HG03354 (cell line): Measurements from ENCODE around the gene NLRP6.
"Not testable (repeated sequence)": the region's sequence is repeated elsewhere in the genome, so short reads cannot be mapped to it uniquely, and the experiment has no call there.

Experiments used
- ATAC-seq: cut with Tn5 transposase; IDR thresholded peaks from one replicate; pipeline ENCODE4 v1.9.1; 2021; ENCODE audit warnings: mild to moderate bottlenecking; ENCODE audit not compliant: unreplicated experiment, poor library complexity, severe bottlenecking

NLRP6 gene

GRCh38 chr11:304915-305843, 27.0 kb downstream of the NLRP6 start:
- no peak for ATAC-seq

- ATAC-seq = no peak
Observed at GRCh38 chr11:305844-306211, 27.6 kb downstream of the NLRP6 start.

- no peak for ATAC-seq
Observed at GRCh38 chr11:306645-307371, 28.6 kb downstream of the NLRP6 start.

- not testable (repeated sequence) for ATAC-seq
Observed at GRCh38 chr11:307766-308708, 29.8 kb downstream of the NLRP6 start, which contains the start of gene IFITM2. Gene IFITM2 (plus strand): TSS chr11:307816. CDS start chr11:308193, 377 bp downstream.

- ATAC-seq = not testable (repeated sequence)
Observed at GRCh38 chr11:308740-309665, 30.8 kb downstream of the NLRP6 start.

- not testable (repeated sequence) for ATAC-seq
Observed at GRCh38 chr11:309979-310572, 31.9 kb downstream of the NLRP6 start.

- peak; percentile 46 for ATAC-seq
Observed at GRCh38 chr11:311013-311748, 33.0 kb downstream of the NLRP6 start.

- ATAC-seq = no peak
Observed at GRCh38 chr11:312092-312816, 34.0 kb downstream of the NLRP6 start.

GRCh38 chr11:313304-313786, 35.1 kb downstream of the NLRP6 start:
- ATAC-seq = no peak

GRCh38 chr11:313787-314553, 35.8 kb downstream of the NLRP6 start, which contains the start of gene IFITM1:
Gene IFITM1 (plus strand): TSS chr11:314040. CDS start chr11:314171, 131 bp downstream.
- ATAC-seq = peak; percentile 40

GRCh38 chr11:314554-314875, 36.3 kb downstream of the NLRP6 start:
- not testable (repeated sequence) for ATAC-seq

GRCh38 chr11:315051-315481, 36.9 kb downstream of the NLRP6 start:
- no peak for ATAC-seq

GRCh38 chr11:315516-315994, 37.3 kb downstream of the NLRP6 start:
- no peak for ATAC-seq

GRCh38 chr11:316031-316701, 38.0 kb downstream of the NLRP6 start:
- no peak for ATAC-seq

GRCh38 chr11:316891-317301, 38.7 kb downstream of the NLRP6 start:
- no peak for ATAC-seq
